ENCODE measurements around the gene MMP1. TPM values are rescaled to one million over a fixed set of nuclear protein-coding genes. Genes with fewer than 3 reads are reported as not detected.

MMP1 gene
- total and polyA plus RNA-seq, 7 donors = 0.03 to 4.7 (median 0.40) TPM; not detected in 1

GRCh38 chr11:102783720-102784119 is 14.2 kb downstream of the MMP1 start:
- H3K4me1 ChIP-seq = no peaks in the 10 kb centered on the region
- TF ChIP-seq CTCF (IDR thresholded peaks at IDR 0.05) = no peak
- H3K36me3 ChIP-seq (ENCODE audit: insufficient read depth in 1 of 2, low read depth in 1 of 2) = no peaks in the 10 kb centered on the region
- H3K27ac ChIP-seq = no peak overlapping the region
- H3K4me3 ChIP-seq = no peak overlapping the region
- no peaks in the 10 kb centered on the region for H3K9me3 ChIP-seq
- H3K27me3 ChIP-seq (ENCODE audit: insufficient read depth in 3 of 3, low read length in 2 of 3) = no peaks in the 10 kb centered on the region
- ATAC-seq (no peak), DNase-seq (no peak)
- 76 to 86% (median 84%) methylated on average over 2 of the region's 2 CpGs for WGBS, 3 donors
- intact Hi-C loops (cut with DNase I) = no loop called here

GRCh38 chr11:102783016-102783415 is 14.9 kb downstream of the MMP1 start:
- Histone ChIP-seq H3K27ac (no peak overlapping the region), H3K9me3 (no peaks in the 10 kb centered on the region), H3K4me1 (no peaks in the 10 kb centered on the region), H3K36me3 (ENCODE audit: insufficient read depth in 1 of 2, low read depth in 1 of 2) (no peaks in the 10 kb centered on the region), H3K4me3 (no peak overlapping the region), H3K27me3 (ENCODE audit: insufficient read depth in 3 of 3, low read length in 2 of 3) (no peaks in the 10 kb centered on the region)
- ATAC-seq (no peak), DNase-seq (no peak)
- TF ChIP-seq CTCF (IDR thresholded peaks at IDR 0.05) = no peak
- intact Hi-C loops (cut with DNase I) = no loop called here

GRCh38 chr11:102781676-102782075 is 16.3 kb downstream of the MMP1 start:
- ATAC-seq = no peak
- Histone ChIP-seq H3K4me1 (no peaks in the 10 kb centered on the region), H3K27me3 (ENCODE audit: insufficient read depth in 3 of 3, low read length in 2 of 3) (no peaks in the 10 kb centered on the region), H3K36me3 (ENCODE audit: insufficient read depth in 1 of 2, low read depth in 1 of 2) (no peaks in the 10 kb centered on the region), H3K9me3 (no peaks in the 10 kb centered on the region), H3K4me3 (no peak overlapping the region), H3K27ac (no peak overlapping the region)
- WGBS, 3 donors = 88 to 93% (median 90%) methylated on average over 2 of the region's 2 CpGs
- no peak for TF ChIP-seq CTCF (IDR thresholded peaks at IDR 0.05)
- no peak for DNase-seq
- intact Hi-C loops (cut with DNase I) = no loop called here

- 37 to 45% (median 43%) methylated on average over 2 of the region's 2 CpGs for WGBS, 3 donors
- DNase-seq (no peak), ATAC-seq (no peak)
- no peaks in the 10 kb centered on the region for H3K27me3 ChIP-seq (ENCODE audit: insufficient read depth in 3 of 3, low read length in 2 of 3)
- no peak within 1 kb of the TSS for H3K27ac ChIP-seq
- H3K9me3 ChIP-seq = no peaks in the 10 kb centered on the region
- TF ChIP-seq CTCF (IDR thresholded peaks at IDR 0.05) = no peak
- intact Hi-C loops (cut with DNase I) = no loop called here
- H3K4me1 ChIP-seq = no peaks in the 10 kb centered on the region
- H3K4me3 ChIP-seq = no peak within 1 kb of the TSS
- no peaks in the 10 kb centered on the region for H3K36me3 ChIP-seq (ENCODE audit: insufficient read depth in 1 of 2, low read depth in 1 of 2)
These were observed 17.5 kb downstream of the MMP1 start, which contains the start of gene MMP10 for GRCh38 chr11:102780491-102780918. MMP10 (minus strand) TSS chr11:102780628; CDS start chr11:102780591, 37 bp downstream.

GRCh38 chr11:102776454-102776853 is 21.5 kb downstream of the MMP1 start:
- intact Hi-C loops (cut with DNase I) = no loop called here
- Histone ChIP-seq H3K27ac (no peak overlapping the region), H3K4me3 (no peak overlapping the region), H3K4me1 (no peaks in the 10 kb centered on the region), H3K36me3 (ENCODE audit: insufficient read depth in 1 of 2, low read depth in 1 of 2) (no peaks in the 10 kb centered on the region), H3K9me3 (no peaks in the 10 kb centered on the region), H3K27me3 (ENCODE audit: insufficient read depth in 3 of 3, low read length in 2 of 3) (no peaks in the 10 kb centered on the region)
- DNase-seq = no peak
- 74 to 78% (median 75%) methylated on average over 5 of the region's 5 CpGs for WGBS, 3 donors
- no peak for ATAC-seq
- TF ChIP-seq CTCF (IDR thresholded peaks at IDR 0.05) = no peak
